Measurements from ENCODE around the gene NEK7. TPM values are rescaled to one million over a fixed set of nuclear protein-coding genes. Genes with fewer than 3 reads are reported as not detected.

Gene NEK7
- total and polyA plus RNA-seq, 2 of the 8 experiments (the other 6 are each of a cell fraction or from before 2014, with no cell fraction given), result 5.1 to 10.0 TPM

DNA sequence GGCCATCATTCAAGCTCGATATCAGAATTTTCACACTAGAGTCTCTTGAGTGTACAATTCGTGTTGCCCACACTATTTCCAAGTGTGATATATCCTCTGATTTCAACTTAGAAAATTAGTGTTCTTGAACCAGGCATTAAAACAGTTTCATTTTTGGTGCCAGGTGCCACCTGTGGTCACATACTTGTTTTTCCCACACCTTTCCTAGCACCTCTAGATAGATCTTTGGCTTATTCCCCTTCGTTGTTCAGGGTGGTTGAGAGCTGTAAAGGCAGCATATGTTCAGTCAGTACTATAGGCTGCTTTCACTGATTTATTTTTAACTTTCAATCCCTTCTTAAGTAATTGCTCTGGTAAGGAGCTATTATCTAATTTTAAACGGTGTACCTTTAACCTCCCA is 131.1 kb downstream of the NEK7 start (continued):
- no peak for TF ChIP-seq TAF7 (optimal IDR thresholded peaks at IDR 0.05; ENCODE audit: borderline replicate concordance, low read depth, low read length)
- TF ChIP-seq, protein P1, sequence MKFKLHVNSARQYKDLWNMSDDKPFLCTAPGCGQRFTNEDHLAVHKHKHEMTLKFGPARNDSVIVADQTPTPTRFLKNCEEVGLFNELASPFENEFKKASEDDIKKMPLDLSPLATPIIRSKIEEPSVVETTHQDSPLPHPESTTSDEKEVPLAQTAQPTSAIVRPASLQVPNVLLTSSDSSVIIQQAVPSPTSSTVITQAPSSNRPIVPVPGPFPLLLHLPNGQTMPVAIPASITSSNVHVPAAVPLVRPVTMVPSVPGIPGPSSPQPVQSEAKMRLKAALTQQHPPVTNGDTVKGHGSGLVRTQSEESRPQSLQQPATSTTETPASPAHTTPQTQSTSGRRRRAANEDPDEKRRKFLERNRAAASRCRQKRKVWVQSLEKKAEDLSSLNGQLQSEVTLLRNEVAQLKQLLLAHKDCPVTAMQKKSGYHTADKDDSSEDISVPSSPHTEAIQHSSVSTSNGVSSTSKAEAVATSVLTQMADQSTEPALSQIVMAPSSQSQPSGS (IDR thresholded peaks at IDR 0.05; ENCODE audit: low read length), result no peak
- no peak for TF ChIP-seq HDAC6 (IDR thresholded peaks at IDR 0.05; ENCODE audit: low read depth, low read length)
- TF ChIP-seq CBX5 (IDR thresholded peaks at IDR 0.05; ENCODE audit: low read depth, low read length), result no peak
- no peak for TF ChIP-seq CHD1 (IDR thresholded peaks at IDR 0.05; ENCODE audit: low read depth, low read length)

All from H1 (cell line).